Measurements from ENCODE around the gene PLEK.
"Not testable (repeated sequence)": the region's sequence is repeated elsewhere in the genome, so short reads cannot be mapped to it uniquely, and the experiment has no call there.

PLEK gene

DNA sequence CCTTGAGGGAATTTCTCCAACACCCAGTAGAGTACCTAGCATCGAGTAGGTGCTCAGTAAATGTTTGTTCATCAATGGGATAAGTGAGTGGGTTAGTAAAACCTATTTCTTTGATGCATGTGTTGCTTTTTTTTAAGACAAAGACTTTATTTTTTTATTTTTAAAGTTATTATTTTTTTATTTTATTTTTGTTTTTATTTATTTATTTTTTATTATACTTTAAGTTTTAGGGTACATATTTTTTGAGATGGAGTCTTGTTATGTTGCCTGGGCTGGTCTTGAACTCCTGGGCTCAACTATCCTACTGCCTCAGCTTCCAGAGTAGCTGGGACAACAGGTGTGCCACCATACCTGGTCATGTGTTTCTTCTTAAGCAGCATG is 20.8 kb downstream of the PLEK start:
- DNase-seq (ENCODE audit: low read depth): no peak

DNA sequence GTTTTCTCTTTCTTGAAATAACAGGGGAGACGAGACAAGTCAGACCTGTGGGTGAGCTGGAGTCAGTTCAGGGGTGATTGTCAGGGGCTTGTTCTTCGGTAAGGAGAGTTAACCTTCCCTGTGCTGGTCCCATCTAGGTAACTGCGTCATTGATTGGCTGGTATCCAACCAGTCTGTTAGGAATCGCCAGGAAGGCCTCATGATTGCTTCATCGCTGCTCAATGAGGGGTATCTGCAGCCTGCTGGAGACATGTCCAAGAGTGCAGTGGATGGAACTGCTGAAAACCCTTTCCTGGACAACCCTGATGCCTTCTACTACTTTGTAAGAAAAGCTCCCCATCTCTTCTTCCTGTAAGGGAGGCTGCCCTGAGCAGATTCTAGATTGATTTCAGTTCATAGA is 21.3 kb downstream of the PLEK start:
- DNase-seq (ENCODE audit: low read depth): no peak

DNA sequence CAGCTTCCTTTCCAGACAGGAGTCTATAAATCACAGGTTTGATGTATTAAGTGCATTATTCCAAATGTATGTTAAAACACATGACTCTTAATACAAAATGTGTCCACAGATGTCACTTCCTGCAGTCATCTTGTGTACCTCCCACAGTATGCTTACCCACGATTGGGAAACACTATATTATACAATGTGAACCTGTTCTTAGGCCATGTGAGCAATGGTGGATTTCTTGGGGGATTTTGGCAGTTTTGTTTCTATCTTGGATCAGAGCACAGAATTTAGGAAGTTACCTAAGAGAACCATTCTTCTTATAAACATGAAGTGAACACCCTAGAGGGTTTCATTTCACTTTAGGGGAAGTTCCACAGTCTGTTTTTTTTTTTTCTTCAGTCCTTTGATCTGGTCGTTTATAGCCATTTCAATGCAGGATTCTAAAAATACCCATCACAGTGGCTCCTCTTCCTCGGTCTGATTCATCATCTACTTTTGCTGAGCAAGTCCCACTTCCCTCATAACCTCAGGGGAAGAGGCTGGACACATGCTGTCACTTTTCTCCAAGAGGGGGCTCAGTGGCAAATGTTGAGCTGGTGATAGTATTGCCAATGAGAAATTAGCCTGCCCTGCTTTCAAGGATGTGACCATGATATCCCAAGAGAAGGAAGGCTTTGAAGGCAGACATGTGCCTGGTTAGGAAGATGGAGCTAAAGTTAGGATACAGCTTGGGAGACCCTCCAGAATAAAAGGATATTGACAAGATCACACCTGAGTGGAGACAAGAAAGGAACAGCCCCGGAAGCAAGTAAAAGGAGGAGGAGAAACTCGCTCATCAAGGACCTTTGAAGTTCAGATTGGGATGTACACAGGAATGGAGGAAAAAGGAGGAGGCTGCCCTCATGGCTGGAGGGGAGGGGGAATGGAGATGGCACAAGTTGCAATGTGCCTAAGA is 22.6 kb downstream of the PLEK start:
- no peak for DNase-seq (ENCODE audit: low read depth)

DNA sequence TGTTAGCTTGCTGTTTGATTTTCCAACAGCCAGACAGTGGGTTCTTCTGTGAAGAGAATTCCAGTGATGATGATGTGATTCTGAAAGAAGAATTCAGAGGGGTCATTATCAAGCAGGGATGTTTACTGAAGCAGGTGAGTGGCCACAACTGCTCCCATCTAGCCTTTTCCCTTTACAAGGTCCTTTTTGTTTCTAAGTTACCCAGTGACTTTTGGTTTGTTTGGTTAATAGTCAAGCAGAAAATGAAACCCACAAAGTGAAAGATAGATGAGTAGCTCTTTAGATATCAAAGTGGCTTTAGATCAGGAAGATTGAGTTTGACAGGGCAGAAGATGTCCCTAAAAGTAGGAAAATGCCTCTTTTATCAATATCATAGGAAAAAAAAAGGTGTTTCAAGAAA is 23.3 kb downstream of the PLEK start:
- DNase-seq (ENCODE audit: low read depth): no peak

DNA sequence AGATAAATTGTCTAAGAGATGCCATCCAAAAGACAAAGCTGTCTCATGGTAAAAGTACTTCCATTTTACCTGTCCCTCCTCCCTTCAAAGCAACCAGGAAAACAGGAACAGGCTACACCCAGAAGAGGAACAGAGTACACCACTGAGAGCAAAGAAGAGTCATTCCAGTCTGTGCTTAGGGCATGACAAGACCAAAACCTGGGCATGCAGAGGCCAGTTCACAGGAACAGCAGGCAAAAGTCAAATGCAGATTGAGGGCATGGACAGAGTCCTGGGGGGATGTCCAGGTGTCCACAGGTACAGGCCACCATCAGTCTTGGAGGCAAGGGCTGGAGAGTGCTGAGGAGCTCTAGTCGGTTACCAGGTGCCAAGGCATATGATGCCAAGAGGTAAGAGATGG is 23.7 kb downstream of the PLEK start:
- no peak for DNase-seq (ENCODE audit: low read depth)

DNA sequence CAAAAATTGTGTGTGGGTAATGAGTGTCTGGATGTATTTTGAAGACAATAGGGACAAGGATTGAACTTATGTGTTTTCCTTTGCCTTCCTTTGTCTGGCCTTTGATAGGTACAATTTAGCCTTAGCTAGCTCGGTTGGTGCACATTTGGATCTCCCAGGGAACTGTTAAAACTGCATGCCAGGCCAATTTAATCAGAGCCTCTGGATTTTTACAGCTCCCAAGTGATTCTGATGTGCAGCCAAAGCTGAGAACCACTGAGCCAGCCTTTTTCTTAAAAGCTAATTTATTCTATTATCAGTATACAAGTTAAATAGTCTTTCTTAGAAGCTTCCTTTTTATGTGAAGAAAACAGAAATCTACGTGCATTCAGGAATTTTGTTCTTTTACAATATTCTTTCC is 25.0 kb downstream of the PLEK start:
- DNase-seq (ENCODE audit: low read depth): no peak

DNA sequence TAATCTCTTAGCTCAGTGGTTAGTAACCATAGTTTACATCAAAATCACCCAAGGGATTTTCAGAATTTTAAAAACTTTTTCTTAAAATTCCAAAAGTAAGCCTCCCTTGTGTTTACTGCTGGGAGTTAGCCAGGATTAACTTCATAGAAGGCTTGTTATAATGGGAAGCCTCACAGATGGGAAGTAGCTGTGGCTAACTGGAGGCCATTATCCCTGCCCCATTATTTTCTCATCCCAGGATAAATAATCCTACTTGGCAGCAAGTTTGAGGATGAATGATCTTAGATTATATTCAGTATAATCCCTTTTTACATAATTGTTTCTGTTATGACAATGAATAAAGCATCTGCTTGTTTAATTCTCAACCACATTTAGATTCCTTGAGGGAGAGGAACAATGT is 25.5 kb downstream of the PLEK start:
- DNase-seq (ENCODE audit: low read depth): no peak

DNA sequence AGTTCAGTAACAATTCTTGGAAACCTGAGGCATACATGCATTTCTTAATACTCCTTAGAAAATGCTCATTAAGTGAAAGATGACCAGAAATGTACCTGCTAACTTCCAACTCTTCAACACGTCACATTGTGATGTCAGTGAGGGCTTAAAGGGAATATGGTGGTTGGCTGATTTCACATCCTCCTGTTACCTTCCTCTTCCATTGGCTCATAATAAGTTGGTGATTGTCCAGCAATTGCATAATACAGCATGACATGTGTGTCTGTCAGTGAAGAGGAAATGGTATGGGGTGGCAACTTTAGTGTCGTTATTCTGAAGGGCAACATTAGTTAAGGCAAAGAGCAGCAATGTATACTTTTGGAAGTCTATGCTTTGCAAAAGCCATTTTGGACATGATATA is 26.0 kb downstream of the PLEK start:
- DNase-seq (ENCODE audit: low read depth): no peak

DNA sequence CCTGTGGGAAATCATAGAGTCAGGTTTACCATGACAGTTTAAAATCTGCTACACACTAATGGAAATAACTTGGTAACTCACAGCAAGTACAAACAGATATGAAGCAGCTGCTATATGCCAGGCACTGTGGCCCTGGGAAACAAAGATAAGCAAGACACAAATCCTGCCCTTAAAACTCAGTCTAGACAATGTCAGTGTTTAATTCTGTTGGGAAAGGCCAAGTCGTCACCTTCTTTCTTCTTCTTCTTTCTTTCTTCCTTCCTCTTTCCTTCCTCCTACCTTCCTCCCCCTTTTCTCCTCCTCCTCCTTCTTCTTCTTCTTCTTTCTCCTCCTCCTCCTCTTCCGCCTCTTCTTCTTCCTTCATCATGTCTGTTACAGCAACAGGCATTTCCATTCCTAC is 26.8 kb downstream of the PLEK start:
- DNase-seq (ENCODE audit: low read depth): no peak

DNA sequence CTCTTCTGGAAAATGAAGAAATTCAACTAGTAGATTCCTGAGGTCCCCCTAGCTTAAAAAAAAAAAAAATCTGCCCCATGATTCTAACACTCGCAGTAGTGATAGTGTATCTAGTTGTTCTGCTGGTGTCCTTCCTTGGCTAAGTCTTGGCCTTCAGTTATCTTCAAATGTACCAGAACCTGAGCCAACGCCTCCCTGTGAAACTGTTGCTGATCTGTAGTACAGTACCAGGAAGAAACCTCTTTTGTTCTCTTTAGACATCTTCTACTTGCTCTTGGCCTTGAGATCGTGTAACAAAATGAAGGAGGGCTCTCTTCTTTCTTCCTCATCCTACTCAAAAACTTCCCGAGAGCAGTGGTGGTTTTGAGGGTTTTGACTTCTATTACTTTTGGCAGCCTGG is 31.0 kb downstream of the PLEK start:
- DNase-seq (ENCODE audit: low read depth): no peak

DNA sequence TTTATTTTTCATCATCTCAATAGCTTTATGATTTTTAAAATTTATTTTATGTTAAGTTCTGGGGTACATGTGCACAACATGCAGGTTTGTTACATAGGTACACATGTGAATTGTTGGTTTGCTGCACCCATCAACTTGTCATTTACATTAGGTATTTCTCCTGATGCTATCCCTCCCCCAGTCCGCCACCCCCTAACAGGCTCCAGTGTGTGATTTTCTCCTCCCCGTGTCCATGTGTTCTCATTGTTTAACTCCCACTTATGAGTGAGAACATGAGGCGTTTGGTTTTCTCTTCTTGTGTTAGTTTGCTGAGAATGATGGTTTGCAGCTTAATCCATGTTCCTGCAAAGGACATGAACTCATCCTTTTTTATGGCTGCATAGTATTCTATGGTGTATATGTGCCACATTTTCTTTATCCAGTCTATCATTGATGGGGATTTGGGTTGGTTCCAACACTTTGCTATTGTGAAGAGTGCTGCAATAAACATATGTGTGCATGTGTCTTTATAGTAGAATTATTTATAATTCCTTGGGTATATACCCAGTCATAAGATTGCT is 32.7 kb downstream of the PLEK start:
- not testable (repeated sequence) for DNase-seq (ENCODE audit: low read depth)

DNA sequence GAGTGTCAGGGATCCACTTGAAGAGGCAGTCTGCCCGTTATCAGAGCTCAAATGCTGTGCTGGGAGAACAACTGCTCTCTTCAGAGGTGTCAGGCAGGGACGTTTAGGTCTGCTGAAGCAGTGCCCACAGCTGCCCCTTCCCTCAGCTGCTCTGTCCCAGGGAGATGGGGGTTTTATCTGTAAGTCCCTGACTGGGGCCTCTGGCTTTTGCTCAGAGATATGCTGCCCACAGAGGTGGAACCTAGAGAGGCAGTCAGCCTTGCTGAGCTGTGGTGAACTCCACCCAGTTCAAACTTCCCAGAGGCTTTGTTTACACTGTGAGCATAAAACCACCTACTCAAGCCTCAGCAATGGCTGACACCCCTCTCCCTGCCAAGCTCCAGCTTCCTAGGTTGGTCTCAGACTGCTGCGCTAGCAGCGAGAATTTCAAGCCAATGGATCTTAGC is 38.1 kb downstream of the PLEK start:
- no peak for DNase-seq (ENCODE audit: low read depth)

DNA sequence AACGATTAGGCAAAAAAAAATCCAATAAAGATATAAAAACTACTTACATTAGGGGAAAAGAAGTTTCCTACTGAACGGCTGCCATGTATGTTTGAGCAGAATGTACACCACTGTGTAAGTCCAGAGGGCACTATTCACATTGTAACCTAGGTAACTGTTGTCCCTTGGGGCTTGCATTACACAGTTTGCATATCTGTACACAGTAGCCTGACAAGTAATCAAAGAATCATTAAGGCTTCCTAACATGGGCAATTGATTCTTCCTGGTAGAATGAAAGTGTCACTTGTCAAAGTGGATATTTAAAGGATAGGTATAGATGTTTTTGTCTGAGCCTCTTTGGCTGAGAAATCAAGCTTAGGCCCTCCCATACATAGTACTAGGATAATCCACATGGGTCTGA is 39.1 kb downstream of the PLEK start:
- DNase-seq (ENCODE audit: low read depth): no peak

DNA sequence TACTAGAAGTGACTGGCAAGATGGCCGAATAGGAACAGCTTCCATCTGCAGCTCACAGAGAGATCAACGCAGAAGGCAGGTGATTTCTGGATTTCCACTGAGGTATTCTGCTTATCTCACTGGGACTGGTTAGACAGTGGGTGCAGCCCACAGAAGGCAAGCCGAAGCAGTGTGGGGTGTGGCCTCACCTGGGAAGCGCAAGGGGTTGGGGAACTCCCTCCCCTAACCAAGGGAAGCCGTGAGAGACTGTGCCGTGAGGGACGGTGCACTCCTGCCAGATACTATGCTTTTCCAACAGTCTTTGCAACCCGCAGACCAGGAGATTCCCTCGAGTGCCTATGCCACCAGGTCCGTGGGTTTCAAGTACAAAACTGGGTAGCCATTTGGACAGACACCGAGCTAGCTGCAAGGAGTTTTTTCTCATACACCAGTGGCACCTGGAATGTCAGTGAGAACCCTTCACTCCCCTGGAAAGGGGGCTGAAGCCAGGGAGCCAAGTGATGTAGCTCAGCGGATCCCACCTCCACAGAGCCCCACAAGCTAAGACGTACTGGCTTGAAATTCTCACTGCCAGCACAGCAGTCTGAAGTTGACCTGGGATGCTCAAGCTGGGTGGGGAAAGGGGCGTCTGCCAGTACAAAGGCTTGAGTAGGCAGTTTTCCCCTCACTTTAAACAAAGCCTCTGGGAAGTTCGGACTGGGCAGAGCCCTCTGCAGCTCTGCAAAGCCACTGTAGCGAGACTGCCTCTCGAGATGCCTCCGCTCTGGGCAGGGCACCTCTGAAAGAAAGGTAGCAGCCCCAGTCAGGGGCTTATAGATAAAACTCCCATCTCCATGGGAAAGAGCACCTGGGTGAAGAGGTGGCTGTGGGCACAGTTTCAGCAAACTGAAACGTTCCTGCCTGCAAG is 40.1 kb downstream of the PLEK start:
- no peak for DNase-seq (ENCODE audit: low read depth)

DNA sequence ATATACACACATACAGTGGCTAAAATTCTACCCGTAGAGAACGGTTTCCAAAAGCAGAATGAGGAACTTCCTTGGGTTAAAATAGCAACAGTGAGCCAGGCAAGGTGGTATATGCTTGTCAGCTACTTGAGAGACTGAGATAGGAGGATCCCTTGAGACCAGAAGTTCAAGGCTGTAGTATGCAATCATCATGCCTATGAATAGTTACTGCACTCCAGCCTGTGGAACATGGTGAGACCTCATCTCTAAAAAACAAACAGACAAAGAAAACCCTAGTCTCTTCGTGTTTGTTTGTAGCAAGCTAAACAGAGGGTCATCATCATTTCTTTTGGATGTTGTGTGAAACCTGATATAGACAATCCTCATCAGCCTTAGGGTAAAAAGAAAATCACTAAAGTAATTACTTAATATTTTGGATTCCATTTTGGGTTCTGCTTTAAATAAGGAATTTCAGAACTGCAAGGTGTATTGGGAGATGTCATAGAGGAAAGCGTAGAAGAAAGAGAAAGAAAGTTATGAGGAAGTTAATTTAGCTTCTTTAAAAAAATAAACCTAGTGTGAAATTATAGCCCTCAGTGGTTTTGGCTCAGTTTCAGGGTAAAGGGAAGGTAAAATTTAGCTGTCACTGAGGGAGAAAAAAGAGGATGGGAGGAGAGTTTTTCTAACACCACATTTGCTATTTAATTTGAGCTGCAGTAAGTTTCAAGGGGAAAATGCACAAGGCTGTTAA is 46.5 kb downstream of the PLEK start:
- no peak for DNase-seq (ENCODE audit: low read depth)

DNA sequence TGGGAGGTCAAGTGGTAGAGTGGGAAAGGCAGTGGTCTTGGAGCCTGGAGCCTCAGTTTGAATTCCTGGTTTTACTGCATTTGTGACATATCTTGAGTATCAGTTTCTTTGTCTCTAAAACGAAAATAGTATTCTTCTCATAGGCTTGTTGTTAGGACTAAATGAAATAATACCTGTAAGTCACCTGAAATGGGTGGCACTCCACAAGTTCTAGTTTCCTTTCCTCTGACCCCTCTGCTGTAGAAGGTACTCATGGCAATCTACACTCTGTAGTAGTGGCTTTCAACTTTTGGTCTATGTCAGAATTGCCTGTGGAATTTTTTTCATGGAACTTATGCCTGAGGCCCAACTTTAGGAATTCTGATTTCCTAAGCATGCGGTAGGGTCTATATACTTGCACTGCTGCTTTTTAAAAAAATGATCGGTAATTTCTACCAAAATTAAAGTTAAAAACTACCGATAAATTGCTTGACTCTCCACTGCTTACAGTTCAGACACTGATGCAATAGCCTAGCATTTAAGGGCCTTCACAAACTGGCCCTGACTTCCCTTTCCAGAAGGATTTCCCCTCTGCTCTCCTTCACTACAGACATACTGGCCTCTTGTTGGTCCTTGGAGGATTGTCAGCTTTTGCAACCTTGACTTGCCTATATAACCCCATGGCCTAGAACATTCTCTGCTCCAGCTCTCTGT is 47.2 kb downstream of the PLEK start:
- no peak for DNase-seq (ENCODE audit: low read depth)

DNA sequence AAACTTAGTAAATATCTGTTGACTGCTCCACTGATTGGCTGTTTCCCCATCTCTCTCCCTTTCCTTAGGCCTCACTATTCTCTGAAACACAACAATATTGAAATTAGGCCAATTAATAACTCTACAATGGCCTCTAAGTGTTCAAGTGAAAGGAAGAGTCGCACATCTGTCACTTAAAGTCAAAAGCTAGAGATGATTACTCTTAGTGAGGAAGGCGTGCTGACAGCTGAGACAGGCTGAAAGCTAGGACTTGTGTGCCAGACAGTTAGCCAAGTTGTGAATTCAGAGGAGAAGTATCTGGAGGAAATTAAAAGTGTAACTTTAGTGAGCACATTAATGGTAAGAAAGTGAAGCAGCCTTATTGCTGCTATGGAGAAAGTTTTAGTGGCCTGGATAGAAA is 48.4 kb downstream of the PLEK start:
- no peak for DNase-seq (ENCODE audit: low read depth)

DNA sequence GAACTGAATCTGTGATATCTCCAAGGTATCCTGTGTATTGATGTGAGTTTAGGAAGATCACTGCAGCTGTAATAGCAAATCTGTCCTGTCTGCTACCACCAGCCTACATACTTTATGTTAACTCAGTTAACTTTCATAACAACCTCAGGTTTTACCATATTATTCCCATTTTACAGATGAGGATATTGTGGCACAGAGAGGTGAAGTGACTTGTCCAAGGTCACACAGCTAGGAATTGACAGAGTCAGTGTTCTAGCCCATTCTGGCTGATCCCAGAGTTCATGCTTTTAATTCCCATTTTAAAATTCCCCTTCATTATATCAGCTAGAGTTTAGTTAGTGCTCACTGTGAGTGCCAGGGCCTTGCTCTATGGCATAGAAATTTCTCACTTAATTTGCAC is 49.4 kb downstream of the PLEK start:
- no peak for DNase-seq (ENCODE audit: low read depth)

DNA sequence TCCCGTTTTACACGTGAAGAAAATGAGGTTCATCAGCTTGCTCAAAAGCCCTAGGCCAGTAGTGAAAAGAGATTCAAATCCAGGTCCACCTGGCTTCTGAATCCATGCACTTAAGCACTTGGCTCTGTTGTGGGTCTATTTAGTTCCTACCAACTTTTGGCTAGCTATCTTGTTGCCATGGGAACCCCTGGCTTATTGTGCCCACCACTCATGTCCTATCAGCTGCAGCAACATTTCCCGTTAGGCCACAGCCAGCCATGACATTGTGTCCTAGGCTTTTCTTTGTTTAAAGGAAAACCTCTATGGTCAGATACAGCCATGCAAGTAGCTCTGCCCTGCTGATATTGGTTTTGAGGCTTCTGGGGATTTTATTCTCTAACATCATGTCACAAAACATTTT is 49.8 kb downstream of the PLEK start:
- DNase-seq (ENCODE audit: low read depth): no peak

DNA sequence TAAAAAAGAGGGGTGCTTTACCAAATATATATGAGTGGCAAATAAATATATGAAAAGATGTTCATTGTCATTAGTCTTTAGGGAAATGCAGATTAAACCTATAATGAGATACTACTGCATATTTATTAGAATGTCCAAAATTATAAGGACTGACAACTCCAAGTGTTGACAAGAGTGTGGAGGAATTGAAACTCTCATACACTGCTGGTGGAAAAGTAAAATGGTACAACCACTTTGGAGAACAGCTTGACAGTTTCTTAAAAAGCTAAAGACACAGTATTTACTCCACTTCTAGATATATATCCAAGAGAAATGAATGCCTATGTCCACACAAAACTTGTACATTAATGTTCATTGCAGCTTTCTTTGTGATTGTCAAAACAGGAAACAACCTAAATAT is 50.4 kb downstream of the PLEK start:
- DNase-seq (ENCODE audit: low read depth): no peak

DNA sequence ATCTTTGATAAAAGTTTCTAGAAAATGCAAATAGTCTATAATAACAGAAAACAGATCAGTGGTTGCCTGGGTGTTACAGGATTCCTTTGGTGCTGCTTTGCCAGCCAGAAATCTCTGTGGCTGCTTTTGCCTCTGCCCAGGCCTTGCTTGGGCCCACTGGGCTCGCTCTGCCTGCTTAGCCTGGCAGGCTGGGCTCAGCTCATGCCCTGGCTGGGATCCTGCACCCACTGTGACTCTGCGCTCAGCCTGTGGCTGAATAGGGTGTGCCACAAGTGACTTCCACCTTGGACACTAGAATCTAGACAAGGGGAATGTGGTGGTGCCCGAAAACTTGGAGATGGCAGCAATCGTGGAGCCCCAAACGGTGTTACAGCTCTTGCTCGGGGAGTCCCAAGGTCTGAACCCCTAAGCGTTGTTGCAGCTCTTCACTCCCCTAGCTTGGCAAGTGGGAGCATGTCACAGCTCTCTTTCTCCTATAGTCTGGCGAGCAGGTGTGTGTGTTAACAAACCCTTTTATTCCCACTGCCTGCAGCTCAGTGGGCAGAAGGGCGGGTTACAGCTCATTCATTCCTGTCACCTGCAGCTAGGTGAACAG is 51.1 kb downstream of the PLEK start:
- no peak for DNase-seq (ENCODE audit: low read depth)
